Measurements from ENCODE around the gene DSEL.
A peak's percentile ranks its signal among the peaks of the same experiment; 100 is the strongest.

The DSEL gene

GRCh38 chr18:67516539-67517443 lies at the start of gene DSEL:
Gene DSEL (minus strand): TSS chr18:67516720. CDS start chr18:67514608, 2,112 bp downstream.
- intact Hi-C loops (cut with DNase I): no loop called here
- DNase-seq: peak; percentile 97 to 100 (median 100)

DNA sequence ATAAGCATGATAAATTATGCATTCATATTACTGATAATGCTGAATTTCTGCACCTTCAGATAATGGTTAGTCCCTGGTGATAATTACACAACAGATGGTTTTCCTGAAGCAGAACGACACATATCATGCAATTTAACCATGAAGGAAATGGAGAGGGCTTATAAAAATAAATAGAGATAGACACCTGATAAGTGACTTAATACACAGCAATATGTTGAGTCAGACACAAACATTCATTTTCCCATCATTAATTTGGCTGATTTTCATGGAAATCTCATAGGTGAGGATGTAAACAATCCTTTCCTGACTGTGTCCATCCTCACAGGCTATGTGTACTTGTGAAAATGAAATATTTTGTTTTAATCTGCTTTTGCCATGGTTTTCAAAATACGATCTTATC lies 36.9 kb upstream of the DSEL start:
- intact Hi-C loops (cut with DNase I): no loop called here
- DNase-seq: no peak

GRCh38 chr18:67550872-67551520 lies 34.5 kb upstream of the DSEL start:
- no peak for DNase-seq
- intact Hi-C loops (cut with DNase I): no loop called here

DNA sequence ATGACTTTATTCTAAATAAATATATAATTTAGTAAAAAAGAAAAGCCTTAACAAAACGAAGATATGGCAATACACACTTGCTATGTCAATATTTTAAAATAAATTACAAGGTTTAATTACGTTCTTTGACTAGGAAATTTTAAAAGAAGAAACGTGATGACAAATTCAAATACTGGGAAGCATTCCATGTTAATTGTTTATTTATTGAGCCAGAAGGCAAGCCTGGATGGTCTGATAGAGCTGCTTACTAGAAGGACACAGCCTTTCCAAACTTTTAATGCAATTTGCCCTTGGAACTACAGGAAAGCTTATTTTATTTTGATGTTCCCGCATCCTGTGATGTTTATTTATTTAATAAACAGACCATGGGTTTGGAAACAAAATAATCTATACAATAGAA lies 33.4 kb upstream of the DSEL start:
- intact Hi-C loops (cut with DNase I): no loop called here
- no peak for DNase-seq

- intact Hi-C loops (cut with DNase I): no loop called here
- DNase-seq: no peak
Measured at GRCh38 chr18:67545681-67546080, 29.2 kb upstream of the DSEL start.

DNA sequence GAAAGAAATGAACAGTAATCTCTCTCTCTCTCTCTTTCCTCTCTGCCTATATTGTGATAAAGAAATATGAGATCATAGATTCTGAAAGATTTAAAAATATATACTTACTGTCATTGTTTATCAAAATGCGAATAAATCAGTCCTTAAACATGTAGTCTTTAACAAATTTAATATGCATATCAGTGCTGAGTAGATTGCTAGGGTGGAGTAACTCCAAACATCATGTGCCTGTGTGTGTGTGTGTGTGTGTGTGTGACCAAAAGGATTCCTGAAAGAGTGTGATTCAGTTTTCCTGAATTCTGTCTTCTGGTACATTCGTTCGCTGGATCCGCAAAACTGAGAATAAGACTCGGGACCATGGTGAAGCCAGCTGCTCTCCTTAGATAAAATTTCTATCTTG lies 24.0 kb upstream of the DSEL start:
- DNase-seq: no peak
- intact Hi-C loops (cut with DNase I): no loop called here

GRCh38 chr18:67531929-67532328 lies 15.4 kb upstream of the DSEL start:
- no peak for DNase-seq
- intact Hi-C loops (cut with DNase I): no loop called here

- intact Hi-C loops (cut with DNase I): no loop called here
- peak in 19 of 42 donors; percentile 7 to 73 (median 33) for DNase-seq
Measured at GRCh38 chr18:67525328-67526099, 9.0 kb upstream of the DSEL start.

GRCh38 chr18:67520351-67520921 lies 3.9 kb upstream of the DSEL start:
- intact Hi-C loops (cut with DNase I): no loop called here
- DNase-seq: no peak

- intact Hi-C loops (cut with DNase I): no loop called here
- no peak for DNase-seq
Measured at GRCh38 chr18:67519592-67519991, 3.1 kb upstream of the DSEL start.

GRCh38 chr18:67518566-67518965 lies 2.0 kb upstream of the DSEL start:
- intact Hi-C loops (cut with DNase I): no loop called here
- no peak for DNase-seq

DNA sequence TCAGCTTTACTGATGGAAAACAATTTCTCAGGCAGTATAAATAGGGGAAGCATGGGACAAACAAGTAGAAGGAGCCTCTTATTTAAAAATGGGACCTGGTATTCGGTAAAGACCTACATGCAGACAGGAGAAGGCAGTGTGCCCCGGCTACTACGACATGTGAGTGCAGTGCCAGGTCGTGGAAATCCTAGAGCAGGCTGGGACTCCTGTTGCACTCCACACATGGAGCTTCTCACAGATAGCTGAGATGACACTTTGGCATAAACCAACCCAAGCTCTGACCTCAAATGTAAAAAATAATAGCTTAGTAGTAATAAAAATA lies 885 bp upstream of the DSEL start:
- intact Hi-C loops (cut with DNase I): no loop called here

DNA sequence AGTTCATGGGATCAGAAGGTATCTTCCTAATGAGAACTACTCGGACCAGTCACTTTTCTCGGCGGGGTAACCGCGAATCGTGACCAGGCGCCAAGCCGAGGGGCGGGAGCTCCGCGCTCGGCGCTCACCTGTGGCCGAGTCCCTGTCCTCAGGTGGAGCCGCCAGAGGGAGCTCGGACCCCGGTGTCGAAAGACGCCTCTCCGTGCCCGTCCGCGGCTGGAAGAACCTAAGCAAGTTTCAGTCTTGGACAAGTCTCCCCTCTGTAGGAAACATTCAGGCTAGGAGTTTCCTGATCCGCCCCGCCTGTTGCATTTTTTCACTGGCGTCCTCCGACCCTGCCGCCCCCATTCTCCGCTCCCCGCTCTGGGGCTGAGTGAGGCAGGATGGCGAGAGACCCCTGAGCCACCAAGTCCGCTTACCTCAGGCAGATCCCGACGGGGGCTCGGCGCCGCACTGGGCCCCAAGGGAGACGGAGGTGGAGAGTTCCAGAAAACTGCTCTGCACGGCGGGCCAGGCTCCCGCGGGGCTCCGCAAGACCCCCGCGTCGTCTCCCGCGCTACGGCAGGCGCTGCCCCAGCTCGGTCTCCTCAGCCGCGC lies 480 bp downstream of the DSEL start:
- intact Hi-C loops (cut with DNase I): no loop called here
- DNase-seq: peak; percentile 76 to 96 (median 89)

More for the DNA sequence above, 885 bp upstream of the DSEL start:
- DNase-seq: peak in 37 of 42 donors; percentile 11 to 70 (median 39)

- intact Hi-C loops (cut with DNase I): no loop called here
- no peak for DNase-seq
Measured at GRCh38 chr18:67514901-67515540, 1.5 kb downstream of the DSEL start.

- no peak for DNase-seq
- intact Hi-C loops (cut with DNase I): no loop called here
Measured at GRCh38 chr18:67514465-67514864, 2.1 kb downstream of the DSEL start.

DNA sequence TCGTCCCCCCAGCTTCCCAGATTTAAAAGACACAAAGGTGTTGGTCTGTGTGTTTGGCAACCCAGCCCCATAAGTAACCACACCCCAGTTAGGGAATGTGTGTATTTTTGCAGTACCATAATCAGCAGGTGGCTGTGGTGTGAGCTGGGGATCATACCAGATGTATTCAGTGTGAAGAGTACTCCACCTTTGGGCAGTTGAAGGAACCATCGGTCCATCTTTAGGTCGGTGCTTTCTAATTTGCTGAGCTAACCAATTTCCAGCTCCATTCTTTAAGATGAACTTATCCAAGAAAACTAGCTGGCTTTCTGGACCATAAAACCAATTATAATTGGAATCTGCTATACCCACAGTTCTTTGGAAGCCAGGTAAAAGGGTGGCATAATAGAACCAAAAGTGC lies 3.2 kb downstream of the DSEL start:
- intact Hi-C loops (cut with DNase I): no loop called here
- DNase-seq: no peak

DNA sequence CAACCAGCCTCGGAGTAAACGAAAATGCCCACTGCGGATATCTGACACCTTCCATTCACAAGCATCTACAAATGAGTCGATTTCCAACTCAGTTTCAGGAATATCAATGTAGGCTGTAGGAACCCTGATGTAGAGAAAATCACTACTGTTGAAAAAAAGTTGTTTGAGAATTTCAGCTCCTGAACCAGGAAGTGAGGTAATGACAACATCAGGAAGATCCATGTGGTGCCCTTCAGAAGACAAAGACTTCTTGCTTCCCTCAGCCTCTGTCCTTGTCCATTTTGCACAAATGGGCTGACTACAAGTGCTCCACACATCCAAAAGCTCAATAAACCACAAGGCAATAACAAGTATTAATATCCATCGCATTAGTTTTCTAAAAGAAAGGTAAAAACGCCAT lies 4.7 kb downstream of the DSEL start:
- intact Hi-C loops (cut with DNase I): no loop called here
- peak in 8 of 42 donors; percentile 16 to 57 (median 38) for DNase-seq

DNA sequence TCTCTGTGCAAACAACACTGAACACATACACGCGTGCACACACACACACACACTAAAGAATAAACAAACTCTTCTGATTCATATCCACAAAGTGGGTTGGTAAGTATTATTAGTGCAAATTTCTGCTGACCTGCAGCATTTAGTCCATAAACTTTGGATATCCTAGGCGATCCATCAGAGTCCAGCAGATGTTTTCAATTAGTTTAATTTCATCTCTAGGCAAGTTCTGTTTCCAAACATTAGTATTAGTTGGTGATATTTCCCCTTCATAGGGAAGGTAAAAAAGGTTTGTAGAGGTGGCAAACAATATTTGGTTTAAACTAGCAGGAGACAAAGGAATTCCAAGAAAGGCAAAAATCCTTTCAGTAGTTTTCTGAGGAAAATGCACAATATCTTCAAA lies 5.7 kb downstream of the DSEL start:
- intact Hi-C loops (cut with DNase I): no loop called here
- DNase-seq: no peak
